Skin of body (tissue), 3 donors: ENCODE measurements around the gene PPP1R8. TPM values are rescaled to one million over a fixed set of nuclear protein-coding genes. Genes with fewer than 3 reads are reported as not detected.

Source experiments
- DNase-seq: peaks from one replicate; lab custom pipeline; 2025; lab: John Stamatoyannopoulos, UW
- small RNA-seq: library from RNA; depleted of rRNA; stranded (forward); fragments of <200 nt; gene quantifications from one replicate; pipeline ENCODE3, GENCODE V24; 2014; ENCODE audit warnings: low replicate concordance
- total RNA-seq: library from RNA; depleted of rRNA; stranded (reverse); fragments of >200 nt; gene quantifications from one replicate; pipeline ENCODE4 v1.2.3, GENCODE V29; 2014

Gene PPP1R8
- total RNA-seq, 1 donor from 2014 or later: 31.9 TPM

DNA sequence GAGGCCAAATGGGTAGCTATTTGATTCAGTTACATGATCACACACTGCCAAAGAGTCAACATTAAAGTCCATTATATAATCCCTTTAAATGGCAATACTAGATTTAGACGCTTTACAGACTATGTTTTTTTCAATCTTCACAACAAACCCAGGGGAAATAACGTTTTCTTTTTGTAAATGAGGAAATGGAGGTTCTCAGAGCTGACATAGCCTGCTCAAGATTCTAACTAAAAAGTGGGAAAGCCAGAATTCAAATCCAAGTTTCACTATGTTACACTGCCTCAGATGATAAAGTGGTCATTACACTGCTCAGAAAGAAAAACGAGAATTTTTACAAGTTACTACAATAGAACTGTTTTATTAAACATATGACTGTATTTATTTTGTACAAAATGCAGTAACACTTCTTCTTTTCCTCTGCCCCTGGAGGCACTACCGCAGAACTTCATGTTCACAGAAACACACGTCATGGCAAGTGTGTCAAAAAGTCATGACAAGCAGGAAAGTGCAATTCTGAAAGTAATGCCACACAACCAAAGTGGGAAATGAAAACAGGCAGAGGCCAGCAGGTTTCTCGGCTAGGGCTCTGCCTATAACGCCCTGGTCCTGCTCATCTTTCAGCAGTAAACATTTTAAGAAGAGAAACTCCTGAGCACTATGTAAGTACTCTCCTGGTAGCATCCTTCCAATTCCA is 60.8 kb downstream of the PPP1R8 start:
- no peak for DNase-seq

DNA sequence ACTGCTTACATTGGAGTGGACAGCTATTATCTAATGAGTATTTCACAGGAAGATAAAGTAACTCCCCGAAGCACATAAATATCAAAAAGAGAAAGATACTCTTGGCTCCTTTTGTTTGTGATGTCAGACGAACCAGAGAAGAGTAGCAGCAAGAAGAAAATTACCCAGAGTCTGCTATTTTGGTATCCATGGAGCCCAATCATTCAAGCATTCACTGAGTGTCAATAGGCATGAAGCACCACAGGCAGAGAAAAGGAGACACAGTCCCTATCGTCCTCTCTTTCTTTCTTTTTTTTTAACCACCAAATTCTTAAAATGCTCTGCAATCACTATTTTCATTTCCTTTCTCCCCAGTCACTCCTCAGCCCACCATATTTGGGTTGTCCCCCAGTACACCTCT is 63.9 kb downstream of the PPP1R8 start:
- no peak for DNase-seq

Small RNAs within 50 kb of the gene (small RNA-seq; reads per million reads assigned to genes)
- not detected for gene RNU6-1245P
- gene SCARNA1: 19.4 reads per million, percentile 94 among the genes with 10 or more reads in this experiment

Other genes with a start within 250 kb of the PPP1R8 start
- gene AHDC1, start 226.6 kb upstream of the PPP1R8 start, total RNA-seq: 19.4 TPM
- 9.6 TPM for gene FGR, start 195.6 kb upstream of the PPP1R8 start, total RNA-seq
- 23.8 TPM for gene IFI6, start 158.6 kb upstream of the PPP1R8 start, total RNA-seq
- gene FAM76A, start 104.8 kb upstream of the PPP1R8 start, total RNA-seq: 10.9 TPM
- gene STX12, start 57.6 kb upstream of the PPP1R8 start, total RNA-seq: 46.0 TPM
- gene THEMIS2, start 41.8 kb downstream of the PPP1R8 start, total RNA-seq: 13.0 TPM
- gene RPA2, start 83.8 kb downstream of the PPP1R8 start, total RNA-seq: 44.4 TPM
- gene SMPDL3B, start 104.2 kb downstream of the PPP1R8 start, total RNA-seq: 1.6 TPM
- gene XKR8, start 129.2 kb downstream of the PPP1R8 start, total RNA-seq: 1.9 TPM